Subcutaneous adipose tissue (tissue), 4 donors: ENCODE results near the gene HOXA11. TPM values are rescaled to one million over a fixed set of nuclear protein-coding genes. Genes with fewer than 3 reads are reported as not detected.

Experiments used
- total RNA-seq, 4 donors: library from RNA; depleted of rRNA; stranded (reverse); fragments of >200 nt; gene quantifications; one replicate each; pipeline ENCODE4 v1.1.0, GENCODE V29; 2016
- TF ChIP-seq, protein P1 (sequence below): fragments of 450-650 bp; IDR thresholded peaks from one replicate; pipeline ENCODE4 v1.5.1; 2016; ENCODE audit warnings: low read depth, mild to moderate bottlenecking, control low read depth, antibody characterized with exemption, moderate library complexity

HOXA11 gene
- total RNA-seq, 4 donors from 2014 or later, result 1.8 to 4.1 (median 1.9) TPM

DNA sequence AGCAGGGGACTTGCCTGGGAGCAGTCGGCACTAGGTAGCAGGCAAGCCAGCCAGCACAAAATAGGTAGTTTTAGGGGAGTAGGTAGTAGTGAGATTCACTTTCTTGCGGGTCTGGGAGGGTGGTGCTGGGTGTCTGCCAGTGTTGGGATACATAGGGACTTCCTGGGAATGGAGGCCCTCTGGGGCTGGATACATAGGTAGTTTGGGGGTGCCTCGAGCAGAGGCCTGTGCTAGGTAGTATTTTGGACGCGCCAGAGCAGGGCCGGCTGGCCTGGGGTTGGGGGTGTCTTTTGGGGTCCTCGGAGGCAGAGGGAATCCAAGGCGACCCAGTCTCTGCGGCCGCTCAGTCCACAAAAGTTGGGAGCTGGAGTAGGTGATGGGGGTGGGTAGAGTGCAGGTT, 30.7 kb downstream of the HOXA11 start:
- TF ChIP-seq, protein P1, sequence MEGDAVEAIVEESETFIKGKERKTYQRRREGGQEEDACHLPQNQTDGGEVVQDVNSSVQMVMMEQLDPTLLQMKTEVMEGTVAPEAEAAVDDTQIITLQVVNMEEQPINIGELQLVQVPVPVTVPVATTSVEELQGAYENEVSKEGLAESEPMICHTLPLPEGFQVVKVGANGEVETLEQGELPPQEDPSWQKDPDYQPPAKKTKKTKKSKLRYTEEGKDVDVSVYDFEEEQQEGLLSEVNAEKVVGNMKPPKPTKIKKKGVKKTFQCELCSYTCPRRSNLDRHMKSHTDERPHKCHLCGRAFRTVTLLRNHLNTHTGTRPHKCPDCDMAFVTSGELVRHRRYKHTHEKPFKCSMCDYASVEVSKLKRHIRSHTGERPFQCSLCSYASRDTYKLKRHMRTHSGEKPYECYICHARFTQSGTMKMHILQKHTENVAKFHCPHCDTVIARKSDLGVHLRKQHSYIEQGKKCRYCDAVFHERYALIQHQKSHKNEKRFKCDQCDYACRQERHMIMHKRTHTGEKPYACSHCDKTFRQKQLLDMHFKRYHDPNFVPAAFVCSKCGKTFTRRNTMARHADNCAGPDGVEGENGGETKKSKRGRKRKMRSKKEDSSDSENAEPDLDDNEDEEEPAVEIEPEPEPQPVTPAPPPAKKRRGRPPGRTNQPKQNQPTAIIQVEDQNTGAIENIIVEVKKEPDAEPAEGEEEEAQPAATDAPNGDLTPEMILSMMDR, result no peak

DNA sequence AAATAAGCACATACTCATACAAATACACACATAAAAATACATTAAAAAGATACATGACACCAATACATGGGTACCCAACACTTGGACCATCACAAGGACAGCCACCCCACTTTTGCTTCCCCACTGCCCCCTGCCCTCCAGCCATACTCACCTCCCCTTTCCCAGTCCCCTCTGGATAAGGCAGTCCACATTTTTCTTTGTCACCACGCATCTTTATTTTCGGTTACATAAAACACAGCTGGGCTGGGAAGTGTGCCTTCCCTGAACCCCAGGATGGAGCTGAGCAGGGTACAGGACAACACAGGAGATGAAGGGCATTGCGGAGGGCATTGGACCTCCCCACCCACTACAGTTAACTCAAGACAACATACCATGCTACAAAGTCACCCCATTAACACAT, 31.5 kb downstream of the HOXA11 start:
- TF ChIP-seq, protein P1, result no peak

DNA sequence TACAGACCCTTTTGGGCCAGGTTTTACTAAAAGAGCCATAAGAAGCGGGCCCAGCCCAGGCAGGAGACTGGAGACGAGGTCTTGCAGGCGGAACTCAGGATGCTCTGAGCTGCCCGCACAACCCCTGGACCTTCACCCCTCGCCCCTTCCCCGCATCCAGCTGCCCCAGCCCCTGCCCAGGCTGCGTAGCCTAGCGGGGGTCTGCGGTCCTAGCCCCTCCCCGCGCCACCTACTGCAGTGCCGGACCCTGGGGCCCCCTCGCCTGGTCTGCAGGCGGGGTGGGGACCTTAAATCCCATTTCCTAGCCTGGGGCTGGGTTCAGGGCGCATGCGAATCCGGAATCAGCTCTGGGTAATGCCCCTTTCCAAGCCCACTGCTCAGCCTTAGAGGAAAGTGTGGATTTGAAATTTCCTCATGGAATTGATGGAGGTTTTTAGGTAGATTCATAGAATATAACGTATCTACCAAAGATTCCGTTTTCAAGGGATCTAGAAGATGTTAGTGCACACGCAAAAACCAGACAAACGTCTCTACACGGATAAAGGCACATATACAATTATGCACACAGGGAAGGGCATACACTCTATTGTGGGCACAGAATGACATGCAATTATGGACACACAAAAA, 32.1 kb downstream of the HOXA11 start:
- TF ChIP-seq, protein P1, result no peak

DNA sequence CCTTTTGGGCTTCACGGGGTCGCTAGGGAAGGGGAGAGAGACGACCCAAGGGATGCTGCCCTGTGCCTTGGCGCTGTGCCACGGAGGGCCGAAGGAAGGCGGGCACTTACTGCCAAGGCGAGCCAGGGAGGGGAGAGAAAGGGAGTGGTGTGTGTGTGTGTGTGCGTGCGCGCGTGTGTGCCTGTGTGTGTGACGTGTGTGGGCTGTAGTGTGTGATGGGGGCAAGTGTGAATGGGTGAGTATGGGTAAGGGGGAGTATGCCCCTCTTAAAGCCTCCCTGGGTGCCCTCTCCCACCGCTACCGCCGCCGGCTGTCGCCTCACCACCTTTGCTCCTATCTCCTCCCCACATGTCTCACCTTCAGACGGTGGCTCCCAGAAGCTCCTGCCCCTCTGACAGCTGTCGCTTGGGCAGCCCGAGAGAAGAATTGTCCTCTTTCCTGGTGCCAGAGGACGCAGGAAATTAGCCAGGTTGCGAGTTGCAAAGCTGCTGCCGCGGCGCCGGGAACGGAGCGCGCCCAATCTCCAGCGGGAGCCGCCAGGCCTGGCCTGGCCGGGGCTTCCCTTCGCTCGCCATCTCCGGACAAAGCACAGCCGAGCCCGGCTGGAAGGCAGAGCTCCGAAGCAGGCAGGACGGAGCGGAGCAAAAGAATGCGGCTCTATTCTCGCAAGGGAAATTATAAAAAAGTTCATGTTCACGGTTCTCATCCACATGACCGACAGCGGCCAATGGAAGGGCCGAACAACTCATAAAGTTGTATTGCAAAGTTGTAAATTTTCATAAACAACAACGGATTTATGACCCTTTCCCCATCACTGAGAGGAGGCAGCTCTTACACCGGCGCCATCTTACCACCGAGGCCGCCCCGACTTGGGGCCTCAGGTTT, 32.9 kb downstream of the HOXA11 start, which contains the start of gene HOXA3:
Gene HOXA3, minus strand, starts transcription at position 653 of the 885 bp plus-strand sequence. CDS start 41,943 bp downstream, outside the sequence.
- TF ChIP-seq, protein P1, result no peak

DNA sequence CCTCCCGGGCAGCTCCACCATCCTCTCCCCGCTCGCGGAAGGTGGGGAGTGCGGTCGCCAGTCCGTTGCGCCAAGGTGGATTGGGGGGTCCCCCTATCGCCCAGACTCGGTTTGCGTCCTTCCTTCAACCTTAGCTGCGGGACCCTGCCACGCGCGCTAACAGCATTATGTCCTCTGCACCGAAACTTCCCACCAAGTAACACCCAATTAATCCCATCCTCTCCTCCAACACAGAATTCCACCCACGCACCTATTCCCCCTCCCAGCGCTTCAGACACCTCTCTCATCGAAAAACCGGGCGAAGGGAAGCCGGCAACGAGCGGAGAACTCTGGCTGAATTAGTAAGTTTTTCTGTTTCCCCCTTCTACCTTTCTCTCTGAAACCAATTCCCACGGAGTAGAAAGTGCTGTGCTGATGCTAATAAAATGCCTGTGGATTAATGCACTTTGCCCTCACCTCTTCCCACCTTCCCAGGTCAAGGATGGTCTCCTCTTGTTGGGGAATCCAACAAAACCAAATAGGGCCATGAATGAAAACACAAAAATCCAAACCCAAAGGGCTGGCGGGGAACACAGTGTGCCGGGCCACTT, 33.6 kb downstream of the HOXA11 start:
- TF ChIP-seq, protein P1, result no peak

DNA sequence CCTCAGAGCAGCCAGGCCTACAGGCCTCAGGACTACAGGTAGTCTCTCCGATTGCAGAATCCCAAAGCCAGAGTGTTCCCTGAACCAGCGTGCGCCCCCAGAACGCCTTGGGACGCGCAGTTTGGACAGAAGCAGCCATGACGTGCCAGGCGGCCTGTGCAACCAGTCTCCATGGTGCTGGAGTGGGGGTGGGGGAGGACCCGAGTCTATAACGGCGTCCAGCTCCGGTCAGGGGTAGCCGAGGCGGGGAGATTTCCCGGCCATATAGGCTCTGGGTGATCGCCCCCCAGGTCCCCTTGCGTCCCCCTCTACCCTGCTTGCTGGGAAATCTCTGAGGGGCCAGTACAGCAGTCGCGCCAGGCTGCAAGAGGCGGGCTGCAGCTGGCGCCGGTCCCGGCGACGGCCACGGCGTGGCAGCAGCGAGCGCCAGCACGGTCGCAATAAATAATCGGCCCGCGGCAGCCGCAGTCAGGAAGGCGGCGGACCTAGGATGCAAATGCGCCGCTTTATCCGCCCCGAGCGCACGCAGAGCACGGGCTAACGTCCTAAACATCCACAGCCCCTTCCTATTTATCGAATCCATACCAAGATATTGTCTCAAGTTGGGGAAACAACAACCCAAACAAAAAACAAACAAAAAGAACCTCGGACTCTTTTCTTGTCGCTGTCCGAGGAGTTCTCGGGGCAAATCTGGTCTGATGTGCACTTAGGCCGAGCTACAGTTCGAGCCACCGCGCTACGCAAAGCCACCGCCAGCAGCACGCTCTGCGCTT, 34.3 kb downstream of the HOXA11 start:
- TF ChIP-seq, protein P1, result no peak
